Upper lobe of left lung (tissue), 4 donors: ENCODE measurements around the gene CHAF1A.

Experiments
- POLR2A ChIP-seq, 4 donors: fragments of 450-650 bp; IDR thresholded peaks; one replicate each; pipeline ENCODE4 v1.5.1; 2016 to 2017; ENCODE audit warnings: antibody characterized with exemption in 4 of 4, mild to moderate bottlenecking in 2 of 4
- POLR2AphosphoS5 ChIP-seq, 2 donors: sonication (generic); formaldehyde crosslinking; IDR thresholded peaks; one replicate each; pipeline ENCODE4 v1.5.1; 2017; ENCODE audit warnings: antibody characterized with exemption in 2 of 2
- TF ChIP-seq, protein P1 (sequence below), 6 experiments: fragments of 450-650 bp in 4 of 6; fragments of 200-600 bp in 2 of 6; sonication (generic) in 2 of 6; IDR thresholded peaks; one replicate each; pipeline ENCODE4 v1.5.1; 2016 to 2019; ENCODE audit warnings: antibody characterized with exemption in 6 of 6

GRCh38 chr19:4376028-4376670, 26.3 kb upstream of the CHAF1A start:
- TF ChIP-seq, protein P1, sequence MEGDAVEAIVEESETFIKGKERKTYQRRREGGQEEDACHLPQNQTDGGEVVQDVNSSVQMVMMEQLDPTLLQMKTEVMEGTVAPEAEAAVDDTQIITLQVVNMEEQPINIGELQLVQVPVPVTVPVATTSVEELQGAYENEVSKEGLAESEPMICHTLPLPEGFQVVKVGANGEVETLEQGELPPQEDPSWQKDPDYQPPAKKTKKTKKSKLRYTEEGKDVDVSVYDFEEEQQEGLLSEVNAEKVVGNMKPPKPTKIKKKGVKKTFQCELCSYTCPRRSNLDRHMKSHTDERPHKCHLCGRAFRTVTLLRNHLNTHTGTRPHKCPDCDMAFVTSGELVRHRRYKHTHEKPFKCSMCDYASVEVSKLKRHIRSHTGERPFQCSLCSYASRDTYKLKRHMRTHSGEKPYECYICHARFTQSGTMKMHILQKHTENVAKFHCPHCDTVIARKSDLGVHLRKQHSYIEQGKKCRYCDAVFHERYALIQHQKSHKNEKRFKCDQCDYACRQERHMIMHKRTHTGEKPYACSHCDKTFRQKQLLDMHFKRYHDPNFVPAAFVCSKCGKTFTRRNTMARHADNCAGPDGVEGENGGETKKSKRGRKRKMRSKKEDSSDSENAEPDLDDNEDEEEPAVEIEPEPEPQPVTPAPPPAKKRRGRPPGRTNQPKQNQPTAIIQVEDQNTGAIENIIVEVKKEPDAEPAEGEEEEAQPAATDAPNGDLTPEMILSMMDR (IDR thresholded peaks at IDR 0.05) = no peak
- no peak for TF ChIP-seq POLR2AphosphoS5 (IDR thresholded peaks at IDR 0.05)
- TF ChIP-seq POLR2A (IDR thresholded peaks at IDR 0.05) = no peak
